Nephron (organoid): ENCODE data around the gene SOCS3.

Experiments
- H3K27ac Mint-ChIP-seq, 3 experiments: 2 replicates each; pipeline ENCODE4 v1.8.0; 2020; ENCODE audit warnings: mixed read lengths in 3 of 3, mild to moderate bottlenecking in 2 of 3, moderate library complexity in 1 of 3
- H3K27me3 Mint-ChIP-seq: 2 replicates; pipeline ENCODE4 v1.8.0; 2021; ENCODE audit warnings: low read depth, mild to moderate bottlenecking, moderate library complexity, mixed read lengths
- H3K36me3 Mint-ChIP-seq: 2 replicates; pipeline ENCODE4 v1.8.0; 2020; ENCODE audit warnings: low read depth, mixed read lengths
- H3K4me1 Mint-ChIP-seq: 2 replicates; pipeline ENCODE4 v1.8.0; 2020; ENCODE audit warnings: mixed read lengths
- H3K4me3 Mint-ChIP-seq, 3 experiments: 2 replicates each; pipeline ENCODE4 v1.8.0; 2020; ENCODE audit warnings: mild to moderate bottlenecking in 3 of 3, mixed read lengths in 3 of 3, moderate library complexity in 2 of 3
- H3K9me3 Mint-ChIP-seq: 2 replicates; pipeline ENCODE4 v1.8.0; 2020; ENCODE audit warnings: mixed read lengths
- CTCF ChIP-seq, 3 experiments: fragments of 200-600 bp; sonication (generic); IDR thresholded peaks; one replicate each; pipeline ENCODE4 v1.5.0; 2021; ENCODE audit warnings: antibody characterized with exemption in 3 of 3; ENCODE audit not compliant: unreplicated experiment in 3 of 3

The SOCS3 gene

GRCh38 chr17:78387977-78388941 lies 28.4 kb upstream of the SOCS3 start:
- no peak for TF ChIP-seq CTCF (IDR thresholded peaks at IDR 0.05; ENCODE audit: unreplicated experiment in 3 of 3)
- Mint-ChIP-seq H3K4me1 (peaks cover 46% of the 10 kb centered on the region), H3K27me3 (no peaks in the 10 kb centered on the region), H3K27ac (peak overlapping the region; percentile 12 to 78 (median 55)), H3K36me3 (peaks cover 13% of the 10 kb centered on the region), H3K4me3 (no peak overlapping the region), H3K9me3 (no peaks in the 10 kb centered on the region)

- no peak overlapping the region for H3K4me3 Mint-ChIP-seq
- TF ChIP-seq CTCF (IDR thresholded peaks at IDR 0.05; ENCODE audit: unreplicated experiment in 3 of 3), result no peak
- H3K27ac Mint-ChIP-seq, result peak overlapping the region in 1 of 3 experiments; percentile 70
- peaks cover 17% of the 10 kb centered on the region for H3K36me3 Mint-ChIP-seq
- H3K9me3 Mint-ChIP-seq, result no peaks in the 10 kb centered on the region
- H3K27me3 Mint-ChIP-seq, result no peaks in the 10 kb centered on the region
- peaks cover 59% of the 10 kb centered on the region for H3K4me1 Mint-ChIP-seq
Observed at GRCh38 chr17:78384479-78385175, 24.8 kb upstream of the SOCS3 start.

GRCh38 chr17:78383725-78384471 lies 24.0 kb upstream of the SOCS3 start:
- H3K36me3 Mint-ChIP-seq, result peaks cover 17% of the 10 kb centered on the region
- H3K4me3 Mint-ChIP-seq, result no peak overlapping the region

GRCh38 chr17:78381601-78382232 lies 21.8 kb upstream of the SOCS3 start:
- peak overlapping the region in 2 of 3 experiments; percentile 0 to 58 for H3K27ac Mint-ChIP-seq
- H3K4me3 Mint-ChIP-seq, result peak overlapping the region; percentile 79 to 98 (median 93)
- H3K36me3 Mint-ChIP-seq, result peaks cover 12% of the 10 kb centered on the region
- no peaks in the 10 kb centered on the region for H3K27me3 Mint-ChIP-seq
- peaks cover 55% of the 10 kb centered on the region for H3K4me1 Mint-ChIP-seq
- no peak for TF ChIP-seq CTCF (IDR thresholded peaks at IDR 0.05; ENCODE audit: unreplicated experiment in 3 of 3)
- no peaks in the 10 kb centered on the region for H3K9me3 Mint-ChIP-seq

More at GRCh38 chr17:78383725-78384471, 24.0 kb upstream of the SOCS3 start:
- Mint-ChIP-seq H3K27me3 (no peaks in the 10 kb centered on the region), H3K27ac (peak overlapping the region in 2 of 3 experiments; percentile 16 to 70), H3K9me3 (no peaks in the 10 kb centered on the region), H3K4me1 (peaks cover 65% of the 10 kb centered on the region)
- no peak for TF ChIP-seq CTCF (IDR thresholded peaks at IDR 0.05; ENCODE audit: unreplicated experiment in 3 of 3)

- peak overlapping the region in 2 of 3 experiments; percentile 48 to 51 for H3K27ac Mint-ChIP-seq
- H3K27me3 Mint-ChIP-seq, result no peaks in the 10 kb centered on the region
- no peak for TF ChIP-seq CTCF (IDR thresholded peaks at IDR 0.05; ENCODE audit: unreplicated experiment in 3 of 3)
- no peaks in the 10 kb centered on the region for H3K9me3 Mint-ChIP-seq
- H3K4me1 Mint-ChIP-seq, result peaks cover 52% of the 10 kb centered on the region
- peak overlapping the region; percentile 79 to 98 (median 93) for H3K4me3 Mint-ChIP-seq
- peaks cover 10% of the 10 kb centered on the region for H3K36me3 Mint-ChIP-seq
Observed at GRCh38 chr17:78380370-78380769, 20.5 kb upstream of the SOCS3 start.
